ENCODE measurements around the gene SLC29A4.
"Not testable (repeated sequence)": the region's sequence is repeated elsewhere in the genome, so short reads cannot be mapped to it uniquely, and the experiment has no call there.

SLC29A4 gene

DNA sequence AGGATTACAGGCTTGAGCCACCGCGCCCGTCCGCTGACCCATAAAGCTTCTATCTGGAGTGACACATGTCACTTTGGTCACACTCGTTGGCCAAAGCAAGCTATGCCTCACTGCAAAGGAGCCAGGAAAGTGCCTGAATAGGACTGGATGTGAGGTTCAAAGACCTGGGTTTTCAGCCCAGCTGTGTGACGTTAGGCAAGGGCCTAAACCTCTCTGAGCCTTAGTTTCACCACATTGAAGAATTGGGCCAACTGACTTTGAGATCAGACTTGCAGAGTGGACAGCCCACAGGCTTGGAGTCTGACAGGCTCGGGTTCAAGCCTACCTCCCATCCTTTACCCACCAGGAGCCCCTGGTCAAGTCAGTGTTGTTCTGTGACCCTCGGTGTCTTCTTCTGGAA is 5.8 kb downstream of the SLC29A4 start:
- not testable (repeated sequence) for H3K4me1 ChIP-seq (ENCODE audit: control insufficient read depth in 1 of 2, insufficient read depth in 2 of 2, low read length in 2 of 2); H3K36me3 ChIP-seq (ENCODE audit: control insufficient read depth in 1 of 2, insufficient read depth in 2 of 2, low read length in 2 of 2); H3K27ac ChIP-seq (ENCODE audit: low read length); H3K4me3 ChIP-seq (ENCODE audit: low read depth in 1 of 2, low read length in 2 of 2); H3K9me3 ChIP-seq (ENCODE audit: control insufficient read depth in 1 of 2, low read length in 2 of 2); H3K27me3 ChIP-seq (ENCODE audit: low read depth, low read length)

DNA sequence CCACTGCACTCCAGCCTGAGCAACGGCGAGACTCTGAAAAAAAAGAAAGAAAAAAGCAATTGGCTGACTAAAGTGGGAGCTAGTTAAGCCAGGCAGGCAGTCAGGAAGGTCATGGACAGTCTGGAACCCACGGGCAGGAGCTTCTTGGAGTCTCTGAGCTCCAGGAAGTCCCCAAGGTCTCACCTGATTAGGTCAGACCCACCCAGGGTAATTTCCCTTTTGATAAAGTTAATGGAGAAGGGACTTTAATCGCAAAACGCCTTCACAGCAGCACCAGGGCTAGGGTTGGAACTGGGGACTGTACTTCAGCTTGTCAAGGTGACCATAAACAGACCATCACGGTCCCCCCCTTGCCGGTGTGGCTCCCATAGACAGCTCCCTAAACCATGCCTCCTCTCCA is 6.6 kb downstream of the SLC29A4 start:
- no peaks in the 10 kb centered on the region for H3K36me3 ChIP-seq (ENCODE audit: control insufficient read depth in 1 of 2, insufficient read depth in 2 of 2, low read length in 2 of 2)
- H3K27me3 ChIP-seq (ENCODE audit: low read depth, low read length) = no peaks in the 10 kb centered on the region
- no peak overlapping the region for H3K4me3 ChIP-seq (ENCODE audit: low read depth in 1 of 2, low read length in 2 of 2)
- H3K9me3 ChIP-seq (ENCODE audit: control insufficient read depth in 1 of 2, low read length in 2 of 2) = no peaks in the 10 kb centered on the region
- peaks cover 0 to 3% of the 10 kb centered on the region in 2 donors for H3K4me1 ChIP-seq (ENCODE audit: control insufficient read depth in 1 of 2, insufficient read depth in 2 of 2, low read length in 2 of 2)
- no peak overlapping the region for H3K27ac ChIP-seq (ENCODE audit: low read length)

DNA sequence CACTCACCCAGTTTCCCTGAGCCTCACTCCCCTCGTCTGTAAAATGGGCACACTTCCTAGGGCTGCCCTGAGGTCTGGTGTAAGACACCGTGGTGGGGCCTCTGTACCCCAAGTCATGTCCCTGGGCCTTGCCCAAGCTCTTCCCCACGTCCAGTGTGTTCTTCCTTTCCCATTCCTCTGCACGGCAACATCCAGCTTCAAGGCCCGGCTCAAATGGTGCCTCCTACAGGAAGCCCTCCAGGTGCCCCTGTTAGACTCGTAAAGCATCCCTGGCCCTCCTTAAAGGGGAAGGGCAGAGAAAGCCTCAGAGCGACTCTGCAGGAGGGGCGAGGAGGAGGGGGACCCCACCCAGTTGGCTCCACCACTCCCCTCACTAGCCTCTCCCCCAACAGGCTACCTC is 8.6 kb downstream of the SLC29A4 start:
- H3K9me3 ChIP-seq (ENCODE audit: control insufficient read depth in 1 of 2, low read length in 2 of 2) = peaks cover 0 to 2% of the 10 kb centered on the region in 2 donors
- no peaks in the 10 kb centered on the region for H3K4me1 ChIP-seq (ENCODE audit: control insufficient read depth in 1 of 2, insufficient read depth in 2 of 2, low read length in 2 of 2)
- no peaks in the 10 kb centered on the region for H3K27me3 ChIP-seq (ENCODE audit: low read depth, low read length)

DNA sequence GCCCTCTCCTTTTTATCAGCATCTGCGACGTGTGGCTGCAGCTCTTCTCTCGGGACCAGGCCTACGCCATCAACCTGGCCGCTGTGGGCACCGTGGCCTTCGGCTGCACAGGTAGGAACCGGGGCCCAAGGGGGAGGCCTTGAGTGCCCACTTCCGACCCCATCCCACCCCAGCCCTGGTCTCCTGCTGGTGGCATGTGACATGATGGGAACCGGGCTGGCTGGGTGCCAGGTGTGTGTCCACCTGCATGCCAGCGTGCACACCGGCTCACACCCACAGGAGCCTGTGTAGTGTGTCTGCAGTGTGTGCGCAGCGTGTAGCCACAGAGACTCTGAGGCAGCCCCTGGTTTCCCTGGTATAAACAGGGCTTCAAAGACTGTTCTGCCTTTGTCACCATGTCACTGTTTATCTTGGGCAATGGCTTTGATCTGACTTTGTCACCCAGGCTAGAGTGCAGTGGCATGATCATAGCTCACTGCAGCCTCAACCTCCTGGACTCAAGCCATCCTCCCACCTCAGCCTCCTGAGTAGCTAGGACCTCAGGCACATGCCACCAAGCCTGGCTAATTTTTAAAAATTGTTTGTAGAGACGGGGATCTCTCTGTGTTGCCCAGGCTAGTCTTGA is 9.1 kb downstream of the SLC29A4 start:
- H3K4me1 ChIP-seq (ENCODE audit: control insufficient read depth in 1 of 2, insufficient read depth in 2 of 2, low read length in 2 of 2); H3K27me3 ChIP-seq (ENCODE audit: low read depth, low read length); H3K36me3 ChIP-seq (ENCODE audit: control insufficient read depth in 1 of 2, insufficient read depth in 2 of 2, low read length in 2 of 2); H3K9me3 ChIP-seq (ENCODE audit: control insufficient read depth in 1 of 2, low read length in 2 of 2); H3K27ac ChIP-seq (ENCODE audit: low read length); H3K4me3 ChIP-seq (ENCODE audit: low read depth in 1 of 2, low read length in 2 of 2): not testable (repeated sequence)

More for the DNA sequence above, 8.6 kb downstream of the SLC29A4 start:
- H3K27ac ChIP-seq (ENCODE audit: low read length) = no peak overlapping the region
- no peaks in the 10 kb centered on the region for H3K36me3 ChIP-seq (ENCODE audit: control insufficient read depth in 1 of 2, insufficient read depth in 2 of 2, low read length in 2 of 2)
- H3K4me3 ChIP-seq (ENCODE audit: low read depth in 1 of 2, low read length in 2 of 2) = no peak overlapping the region

DNA sequence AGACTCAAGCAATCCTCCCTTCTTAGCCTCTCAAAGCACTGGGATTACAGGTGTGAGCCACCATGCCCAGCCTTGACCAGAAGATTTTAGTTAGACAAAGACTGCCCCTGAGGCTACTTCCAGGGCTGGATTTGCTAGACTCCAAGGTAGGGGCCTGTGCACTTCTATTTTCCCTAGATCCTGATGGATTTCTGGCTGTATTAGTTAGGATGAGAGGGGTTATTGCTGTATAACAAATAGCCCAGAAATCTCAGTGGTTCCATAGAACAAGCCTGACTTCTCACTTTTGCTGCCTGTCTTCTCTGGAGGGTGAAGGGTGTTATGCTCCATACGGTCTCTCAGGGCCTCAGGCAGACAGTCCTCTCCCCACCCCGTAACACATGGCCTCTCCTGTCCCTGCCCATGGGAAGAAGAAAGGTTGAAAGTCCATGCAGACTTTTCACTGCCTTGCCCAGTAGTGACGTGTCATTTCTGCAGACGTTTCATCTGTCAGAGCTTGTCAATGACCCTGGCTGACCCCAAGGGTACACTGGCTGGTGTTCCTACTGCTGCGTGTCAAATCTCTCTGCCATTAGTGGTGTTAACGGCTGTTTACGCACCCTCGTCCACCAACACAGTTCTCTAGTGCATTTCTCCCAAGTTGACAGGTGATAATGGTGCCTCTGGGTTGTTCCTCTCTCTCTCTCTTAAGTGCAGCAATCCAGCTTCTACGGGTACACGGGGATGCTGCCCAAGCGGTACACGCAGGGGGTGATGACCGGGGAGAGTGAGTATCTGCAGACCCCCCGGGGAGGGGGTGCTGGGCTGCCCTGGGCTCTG is 11.6 kb downstream of the SLC29A4 start:
- Histone ChIP-seq H3K27me3 (ENCODE audit: low read depth, low read length) (no peaks in the 10 kb centered on the region), H3K4me1 (ENCODE audit: control insufficient read depth in 1 of 2, insufficient read depth in 2 of 2, low read length in 2 of 2) (no peaks in the 10 kb centered on the region), H3K27ac (ENCODE audit: low read length) (no peak overlapping the region), H3K9me3 (ENCODE audit: control insufficient read depth in 1 of 2, low read length in 2 of 2) (peaks cover 0 to 2% of the 10 kb centered on the region in 2 donors), H3K4me3 (ENCODE audit: low read depth in 1 of 2, low read length in 2 of 2) (no peak overlapping the region), H3K36me3 (ENCODE audit: control insufficient read depth in 1 of 2, insufficient read depth in 2 of 2, low read length in 2 of 2) (no peaks in the 10 kb centered on the region)

DNA sequence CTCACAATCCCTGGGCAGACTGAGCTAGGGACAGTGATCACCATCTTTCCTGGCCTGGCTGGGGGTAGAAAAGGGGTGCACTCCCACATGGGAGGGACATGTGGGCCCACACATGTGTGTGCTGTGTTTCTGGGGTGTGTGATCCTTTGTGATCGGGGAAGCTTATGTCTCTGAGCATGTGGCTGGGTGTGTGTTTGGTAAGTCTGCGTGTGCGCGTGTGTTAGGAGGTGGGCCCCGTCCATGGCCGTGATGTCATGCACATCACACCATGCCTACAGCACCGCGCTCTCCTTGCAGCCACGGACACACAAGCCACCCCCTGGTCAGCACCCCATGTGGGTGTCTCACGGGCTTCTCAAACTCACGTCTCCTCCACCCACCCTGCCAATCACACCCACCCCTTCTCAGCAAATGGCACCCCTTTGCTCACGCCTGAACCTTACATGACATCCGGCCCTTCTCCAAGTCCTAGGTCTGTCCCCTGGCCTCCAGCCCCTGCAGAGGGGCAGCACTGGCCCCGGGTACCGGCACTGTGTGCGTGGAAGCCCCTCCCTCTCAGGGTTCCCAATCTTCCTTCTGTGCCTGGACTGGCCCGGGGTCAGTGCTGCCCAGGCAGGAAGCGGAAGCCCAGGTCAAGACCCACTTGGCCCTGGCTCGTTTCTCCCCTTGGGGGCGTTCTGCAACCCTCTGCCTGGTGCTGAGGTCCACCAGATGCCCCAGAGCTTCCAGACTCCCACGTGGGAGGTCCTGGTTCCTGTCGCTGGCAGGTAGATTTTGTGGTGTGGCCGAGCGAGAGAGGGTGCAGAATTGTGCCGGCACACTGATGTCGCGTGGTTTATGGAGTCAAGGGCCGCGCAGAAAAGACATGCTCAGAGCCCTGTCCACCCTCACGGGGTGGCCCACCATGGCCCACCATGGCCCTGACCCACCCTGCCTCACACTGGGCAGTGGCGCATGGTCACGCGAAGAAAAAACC is 12.6 kb downstream of the SLC29A4 start:
- Histone ChIP-seq H3K9me3 (ENCODE audit: control insufficient read depth in 1 of 2, low read length in 2 of 2) (peaks cover 0 to 2% of the 10 kb centered on the region in 2 donors), H3K27me3 (ENCODE audit: low read depth, low read length) (no peaks in the 10 kb centered on the region), H3K27ac (ENCODE audit: low read length) (no peak overlapping the region), H3K36me3 (ENCODE audit: control insufficient read depth in 1 of 2, insufficient read depth in 2 of 2, low read length in 2 of 2) (no peaks in the 10 kb centered on the region), H3K4me3 (ENCODE audit: low read depth in 1 of 2, low read length in 2 of 2) (no peak overlapping the region), H3K4me1 (ENCODE audit: control insufficient read depth in 1 of 2, insufficient read depth in 2 of 2, low read length in 2 of 2) (no peaks in the 10 kb centered on the region)

DNA sequence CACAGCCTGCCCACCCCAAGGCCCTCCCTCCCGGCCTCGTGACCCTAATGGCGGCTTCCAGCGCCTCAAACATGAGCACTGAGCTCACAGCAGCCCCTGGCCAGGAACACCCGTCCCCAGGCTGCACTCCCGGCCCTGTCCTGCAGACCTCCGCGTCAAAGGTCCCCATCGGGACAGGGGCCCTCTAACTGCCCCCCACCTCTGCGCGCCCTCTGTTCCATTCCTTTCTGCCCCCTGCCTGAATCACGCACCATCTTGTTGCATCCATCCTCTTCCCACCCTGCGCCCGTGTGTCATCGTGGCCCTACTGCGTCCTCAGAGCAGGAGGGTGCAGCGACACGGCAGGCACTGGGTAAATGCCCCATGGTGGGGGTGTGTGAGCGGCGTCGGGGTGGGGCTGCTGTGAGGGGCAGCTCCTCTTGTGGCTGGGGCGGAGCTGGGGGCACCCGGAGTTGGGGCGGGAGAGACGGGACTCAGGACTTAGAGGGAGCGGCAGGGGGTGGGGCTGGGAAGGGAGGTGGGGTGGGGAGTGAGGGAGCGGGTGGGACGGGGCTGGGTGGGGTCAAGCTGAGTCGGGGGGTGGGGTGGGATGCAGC is 13.4 kb downstream of the SLC29A4 start:
- no peak overlapping the region for H3K27ac ChIP-seq (ENCODE audit: low read length)
- H3K27me3 ChIP-seq (ENCODE audit: low read depth, low read length) = no peaks in the 10 kb centered on the region
- no peak overlapping the region for H3K4me3 ChIP-seq (ENCODE audit: low read depth in 1 of 2, low read length in 2 of 2)
- H3K9me3 ChIP-seq (ENCODE audit: control insufficient read depth in 1 of 2, low read length in 2 of 2) = peaks cover 0 to 2% of the 10 kb centered on the region in 2 donors
- H3K36me3 ChIP-seq (ENCODE audit: control insufficient read depth in 1 of 2, insufficient read depth in 2 of 2, low read length in 2 of 2) = no peaks in the 10 kb centered on the region
- no peaks in the 10 kb centered on the region for H3K4me1 ChIP-seq (ENCODE audit: control insufficient read depth in 1 of 2, insufficient read depth in 2 of 2, low read length in 2 of 2)

DNA sequence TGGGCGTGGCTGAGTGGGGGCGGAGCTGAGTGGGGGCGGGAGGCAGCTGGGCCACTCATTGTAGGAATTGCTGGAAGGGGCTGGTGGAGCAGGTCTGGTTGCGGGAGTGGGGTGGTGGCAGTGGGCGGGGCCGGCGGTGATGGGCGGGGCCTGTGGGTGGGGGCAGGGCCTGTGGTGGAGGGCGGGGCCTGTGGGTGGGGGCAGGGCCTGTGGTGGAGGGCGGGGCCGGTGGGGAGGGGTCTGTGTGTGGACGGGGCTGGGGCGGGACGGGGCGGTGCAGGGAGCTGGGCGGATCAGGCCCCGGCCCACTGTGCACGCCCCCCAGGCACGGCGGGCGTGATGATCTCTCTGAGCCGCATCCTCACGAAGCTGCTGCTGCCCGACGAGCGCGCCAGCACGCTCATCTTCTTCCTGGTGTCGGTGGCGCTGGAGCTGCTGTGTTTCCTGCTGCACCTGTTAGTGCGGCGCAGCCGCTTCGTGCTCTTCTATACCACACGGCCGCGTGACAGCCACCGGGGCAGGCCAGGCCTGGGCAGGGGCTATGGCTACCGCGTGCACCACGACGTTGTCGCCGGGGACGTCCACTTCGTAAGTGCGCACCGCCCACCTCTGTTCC is 14.0 kb downstream of the SLC29A4 start:
- H3K4me3 ChIP-seq (ENCODE audit: low read depth in 1 of 2, low read length in 2 of 2) = no peak overlapping the region
- no peaks in the 10 kb centered on the region for H3K4me1 ChIP-seq (ENCODE audit: control insufficient read depth in 1 of 2, insufficient read depth in 2 of 2, low read length in 2 of 2)
- no peaks in the 10 kb centered on the region for H3K36me3 ChIP-seq (ENCODE audit: control insufficient read depth in 1 of 2, insufficient read depth in 2 of 2, low read length in 2 of 2)
- H3K27me3 ChIP-seq (ENCODE audit: low read depth, low read length) = no peaks in the 10 kb centered on the region
- peaks cover 0 to 2% of the 10 kb centered on the region in 2 donors for H3K9me3 ChIP-seq (ENCODE audit: control insufficient read depth in 1 of 2, low read length in 2 of 2)
- no peak overlapping the region for H3K27ac ChIP-seq (ENCODE audit: low read length)

DNA sequence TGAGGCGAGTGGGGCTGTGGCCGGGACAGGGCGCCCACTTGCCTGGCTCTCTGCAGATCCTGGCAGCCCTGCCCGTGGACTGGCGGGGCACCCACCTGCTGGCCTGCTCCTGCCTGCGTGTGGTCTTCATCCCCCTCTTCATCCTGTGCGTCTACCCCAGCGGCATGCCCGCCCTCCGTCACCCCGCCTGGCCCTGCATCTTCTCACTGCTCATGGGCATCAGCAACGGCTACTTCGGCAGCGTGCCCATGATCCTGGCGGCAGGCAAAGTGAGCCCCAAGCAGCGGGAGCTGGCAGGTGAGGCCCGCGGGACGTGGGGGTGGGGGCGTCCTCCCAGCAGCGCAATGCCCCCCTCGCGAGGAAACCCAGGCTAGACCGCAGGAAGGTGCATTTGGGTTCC is 17.6 kb downstream of the SLC29A4 start:
- Histone ChIP-seq H3K27me3 (ENCODE audit: low read depth, low read length) (no peaks in the 10 kb centered on the region), H3K36me3 (ENCODE audit: control insufficient read depth in 1 of 2, insufficient read depth in 2 of 2, low read length in 2 of 2) (no peaks in the 10 kb centered on the region), H3K4me3 (ENCODE audit: low read depth in 1 of 2, low read length in 2 of 2) (no peak overlapping the region), H3K4me1 (ENCODE audit: control insufficient read depth in 1 of 2, insufficient read depth in 2 of 2, low read length in 2 of 2) (no peaks in the 10 kb centered on the region), H3K27ac (ENCODE audit: low read length) (no peak overlapping the region), H3K9me3 (ENCODE audit: control insufficient read depth in 1 of 2, low read length in 2 of 2) (no peaks in the 10 kb centered on the region)

DNA sequence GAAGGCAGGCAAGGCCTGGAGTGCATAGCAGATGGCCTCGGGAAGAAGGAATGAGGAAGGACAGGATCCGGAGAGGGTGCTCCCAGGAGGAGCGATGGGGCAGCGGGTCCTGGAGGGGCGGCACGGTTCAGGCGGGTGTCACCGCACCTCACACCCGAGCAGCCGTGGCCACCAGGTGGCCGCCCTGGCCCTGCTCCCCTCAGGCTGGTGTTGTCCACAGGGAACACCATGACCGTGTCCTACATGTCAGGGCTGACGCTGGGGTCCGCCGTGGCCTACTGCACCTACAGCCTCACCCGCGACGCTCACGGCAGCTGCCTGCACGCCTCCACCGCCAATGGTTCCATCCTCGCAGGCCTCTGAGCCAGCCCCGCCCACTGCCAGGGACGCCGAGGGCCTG is 19.8 kb downstream of the SLC29A4 start:
- no peaks in the 10 kb centered on the region for H3K4me1 ChIP-seq (ENCODE audit: control insufficient read depth in 1 of 2, insufficient read depth in 2 of 2, low read length in 2 of 2)
- H3K9me3 ChIP-seq (ENCODE audit: control insufficient read depth in 1 of 2, low read length in 2 of 2) = no peaks in the 10 kb centered on the region
- no peak overlapping the region for H3K27ac ChIP-seq (ENCODE audit: low read length)
- H3K36me3 ChIP-seq (ENCODE audit: control insufficient read depth in 1 of 2, insufficient read depth in 2 of 2, low read length in 2 of 2) = peaks cover 0 to 4% of the 10 kb centered on the region in 2 donors
- no peak overlapping the region for H3K4me3 ChIP-seq (ENCODE audit: low read depth in 1 of 2, low read length in 2 of 2)
- no peaks in the 10 kb centered on the region for H3K27me3 ChIP-seq (ENCODE audit: low read depth, low read length)
